Erythroblast (primary cell): ENCODE data around the gene KIAA0513.

Experiments used
- GATA1 ChIP-seq: IDR thresholded peaks from 2 replicates; pipeline ENCODE4 v1.6.1; 2011; ENCODE audit warnings: low read depth, mild to moderate bottlenecking, control low read depth, low read length, moderate library complexity
- POLR2A ChIP-seq: IDR thresholded peaks from 2 replicates; pipeline ENCODE4 v1.6.1; 2011; ENCODE audit warnings: mild to moderate bottlenecking, low read length

GRCh38 chr16:84988328-84989080, 39.1 kb upstream of the KIAA0513 start:
- no peak for TF ChIP-seq POLR2A
- no peak for TF ChIP-seq GATA1
